ENCODE measurements around the gene TMEM52. TPM values are rescaled to one million over a fixed set of nuclear protein-coding genes. Genes with fewer than 3 reads are reported as not detected.

Gene TMEM52
- total RNA-seq, 1 donor from 2014 or later = 0.92 TPM

DNA sequence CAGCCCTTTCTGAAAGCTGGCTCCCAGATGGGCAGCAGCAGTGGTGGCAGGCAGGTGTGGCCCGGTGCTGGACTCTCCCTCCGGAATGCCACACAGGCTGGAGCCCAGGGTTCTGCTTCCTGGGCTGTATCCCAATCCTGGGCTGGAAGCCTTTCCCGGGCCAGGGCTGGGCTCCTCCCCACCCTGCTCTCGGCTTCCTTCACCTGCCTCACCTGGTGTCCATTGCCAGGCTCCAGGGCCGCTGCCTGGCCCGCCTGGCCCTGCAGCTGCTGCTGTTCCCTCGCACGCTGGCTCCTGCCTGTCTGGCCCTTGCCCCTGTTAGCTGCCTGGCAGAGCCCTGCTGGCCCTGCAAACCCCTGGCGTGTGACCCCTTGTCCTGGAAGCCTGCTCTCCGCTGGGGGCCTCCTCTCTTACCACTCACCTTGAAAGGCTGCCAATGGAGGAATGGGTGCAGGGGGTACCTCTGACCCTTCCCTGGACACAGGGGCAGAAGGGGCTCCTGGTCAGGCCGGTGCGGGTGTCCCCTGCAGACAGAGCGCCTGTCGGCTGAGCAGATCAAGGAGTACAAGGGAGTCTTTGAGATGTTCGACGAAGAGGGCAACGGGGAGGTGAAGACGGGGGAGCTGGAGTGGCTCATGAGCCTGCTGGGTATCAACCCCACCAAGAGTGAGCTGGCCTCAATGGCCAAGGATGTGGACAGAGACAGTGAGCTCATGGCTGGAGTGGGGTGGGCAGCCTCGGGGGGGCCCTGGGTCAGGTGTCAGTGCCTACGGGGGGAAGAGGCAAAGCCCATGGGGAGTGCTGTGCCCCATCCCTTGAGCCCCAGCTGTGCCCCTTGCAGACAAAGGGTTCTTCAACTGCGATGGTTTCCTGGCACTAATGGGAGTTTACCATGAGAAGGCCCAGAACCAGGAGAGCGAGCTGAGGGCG lies 2.9 kb downstream of the TMEM52 start:
- TF ChIP-seq, protein P1, sequence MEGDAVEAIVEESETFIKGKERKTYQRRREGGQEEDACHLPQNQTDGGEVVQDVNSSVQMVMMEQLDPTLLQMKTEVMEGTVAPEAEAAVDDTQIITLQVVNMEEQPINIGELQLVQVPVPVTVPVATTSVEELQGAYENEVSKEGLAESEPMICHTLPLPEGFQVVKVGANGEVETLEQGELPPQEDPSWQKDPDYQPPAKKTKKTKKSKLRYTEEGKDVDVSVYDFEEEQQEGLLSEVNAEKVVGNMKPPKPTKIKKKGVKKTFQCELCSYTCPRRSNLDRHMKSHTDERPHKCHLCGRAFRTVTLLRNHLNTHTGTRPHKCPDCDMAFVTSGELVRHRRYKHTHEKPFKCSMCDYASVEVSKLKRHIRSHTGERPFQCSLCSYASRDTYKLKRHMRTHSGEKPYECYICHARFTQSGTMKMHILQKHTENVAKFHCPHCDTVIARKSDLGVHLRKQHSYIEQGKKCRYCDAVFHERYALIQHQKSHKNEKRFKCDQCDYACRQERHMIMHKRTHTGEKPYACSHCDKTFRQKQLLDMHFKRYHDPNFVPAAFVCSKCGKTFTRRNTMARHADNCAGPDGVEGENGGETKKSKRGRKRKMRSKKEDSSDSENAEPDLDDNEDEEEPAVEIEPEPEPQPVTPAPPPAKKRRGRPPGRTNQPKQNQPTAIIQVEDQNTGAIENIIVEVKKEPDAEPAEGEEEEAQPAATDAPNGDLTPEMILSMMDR (IDR thresholded peaks at IDR 0.05; ENCODE audit: insufficient read depth, low read length, poor library complexity, severe bottlenecking) = no peak
- no peak for DNase-seq (ENCODE audit: low read depth)
- Histone ChIP-seq H3K4me3 (ENCODE audit: low read depth, low read length) (no peak overlapping the region), H3K27me3 (ENCODE audit: control insufficient read depth, insufficient read depth, low read length) (peaks cover 10% of the 10 kb centered on the region), H3K36me3 (ENCODE audit: control insufficient read depth, insufficient read depth, low read length) (no peaks in the 10 kb centered on the region)

DNA sequence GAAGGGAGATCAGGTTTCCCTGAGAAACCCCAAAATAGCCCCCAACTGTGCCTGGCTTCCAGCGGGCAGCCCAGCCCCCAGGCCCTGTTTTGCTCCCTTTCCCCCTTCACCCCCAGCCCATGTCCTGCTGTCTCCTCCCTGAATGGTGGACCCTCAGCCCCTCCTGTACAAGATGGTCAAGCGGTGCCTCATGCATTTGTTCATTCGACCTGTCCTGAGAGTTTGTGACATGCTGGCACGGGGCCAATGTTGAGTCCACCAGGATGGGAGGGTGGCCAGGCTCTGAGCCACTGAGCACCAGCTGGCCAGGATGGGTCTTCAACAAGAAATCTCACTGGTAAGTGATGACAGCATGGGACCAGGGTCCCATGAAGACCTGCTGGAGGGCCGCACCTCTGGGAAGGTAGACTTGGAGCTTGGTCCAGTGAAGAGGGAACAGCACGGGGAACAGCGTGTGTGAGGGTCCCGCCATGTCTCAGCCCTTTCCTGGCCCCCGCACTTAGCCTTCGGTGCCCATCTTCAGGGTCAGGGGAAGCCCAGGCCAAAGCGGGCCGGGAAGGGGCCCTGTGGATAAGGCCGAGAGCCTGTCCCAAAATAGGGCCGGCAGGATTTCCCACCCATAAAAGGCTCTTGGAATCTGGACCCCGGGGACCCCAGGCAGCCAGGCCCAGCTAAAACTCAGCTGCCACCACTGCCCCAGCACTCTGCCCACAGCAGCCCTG lies 3.9 kb downstream of the TMEM52 start, which contains the start of gene CALML6:
Gene CALML6 (plus strand): TSS at position 290 of the 722 bp plus-strand sequence. CDS start 21 bp downstream, at position 311.
- TF ChIP-seq, protein P1 (IDR thresholded peaks at IDR 0.05; ENCODE audit: insufficient read depth, low read length, poor library complexity, severe bottlenecking) = no peak
- no peak within 1 kb of the TSS for H3K4me3 ChIP-seq (ENCODE audit: low read depth, low read length)
- H3K36me3 ChIP-seq (ENCODE audit: control insufficient read depth, insufficient read depth, low read length) = no peaks in the 10 kb centered on the region
- DNase-seq (ENCODE audit: low read depth) = no peak
- peaks cover 10% of the 10 kb centered on the region for H3K27me3 ChIP-seq (ENCODE audit: control insufficient read depth, insufficient read depth, low read length)

DNA sequence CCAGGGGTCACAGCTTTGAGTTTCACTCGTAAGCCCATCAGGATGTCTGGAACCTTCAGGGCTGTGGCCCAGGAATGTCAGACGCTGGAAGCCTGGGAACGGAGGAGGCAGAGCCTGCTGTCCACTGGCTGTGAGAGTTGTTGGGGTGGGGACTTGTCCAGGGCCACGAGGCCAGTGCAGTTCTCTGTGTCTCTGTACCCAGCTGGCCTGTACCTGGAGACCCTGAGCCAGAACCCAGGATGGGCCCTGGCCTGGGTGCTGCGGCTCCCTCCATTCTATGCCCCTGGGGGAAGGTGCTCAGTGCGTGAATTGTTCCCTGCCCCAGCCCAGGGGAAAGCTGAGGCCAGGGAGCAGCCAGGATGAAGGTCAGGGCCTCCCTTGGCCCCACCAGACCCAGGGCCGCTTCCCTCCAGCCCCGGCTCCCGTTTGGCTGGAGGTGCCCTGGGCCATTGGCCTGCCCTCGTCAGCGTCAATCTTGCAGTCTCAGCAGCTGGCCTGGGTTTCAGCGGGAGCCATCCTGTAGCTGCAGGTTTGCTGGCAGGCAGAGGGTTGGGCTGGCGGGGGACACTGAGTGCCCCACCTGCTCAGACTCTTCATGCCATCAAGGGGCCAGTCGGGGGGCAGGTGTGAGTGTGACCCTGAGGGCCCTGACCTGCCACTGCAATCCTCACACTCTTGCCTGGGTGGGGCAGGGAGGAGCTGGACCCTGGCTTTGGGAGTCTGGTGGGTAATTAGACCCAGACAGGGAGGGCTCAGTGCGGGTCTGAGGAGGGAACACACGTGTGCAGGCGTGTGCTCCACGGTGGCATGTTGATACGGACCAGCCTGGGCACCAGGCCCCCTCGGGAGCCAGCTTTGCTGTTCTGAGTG lies 4.7 kb downstream of the TMEM52 start:
- Histone ChIP-seq H3K4me3 (ENCODE audit: low read depth, low read length) (no peak overlapping the region), H3K36me3 (ENCODE audit: control insufficient read depth, insufficient read depth, low read length) (no peaks in the 10 kb centered on the region), H3K27me3 (ENCODE audit: control insufficient read depth, insufficient read depth, low read length) (peaks cover 10% of the 10 kb centered on the region)
- no peak for DNase-seq (ENCODE audit: low read depth)
- TF ChIP-seq, protein P1 (IDR thresholded peaks at IDR 0.05; ENCODE audit: insufficient read depth, low read length, poor library complexity, severe bottlenecking) = no peak

DNA sequence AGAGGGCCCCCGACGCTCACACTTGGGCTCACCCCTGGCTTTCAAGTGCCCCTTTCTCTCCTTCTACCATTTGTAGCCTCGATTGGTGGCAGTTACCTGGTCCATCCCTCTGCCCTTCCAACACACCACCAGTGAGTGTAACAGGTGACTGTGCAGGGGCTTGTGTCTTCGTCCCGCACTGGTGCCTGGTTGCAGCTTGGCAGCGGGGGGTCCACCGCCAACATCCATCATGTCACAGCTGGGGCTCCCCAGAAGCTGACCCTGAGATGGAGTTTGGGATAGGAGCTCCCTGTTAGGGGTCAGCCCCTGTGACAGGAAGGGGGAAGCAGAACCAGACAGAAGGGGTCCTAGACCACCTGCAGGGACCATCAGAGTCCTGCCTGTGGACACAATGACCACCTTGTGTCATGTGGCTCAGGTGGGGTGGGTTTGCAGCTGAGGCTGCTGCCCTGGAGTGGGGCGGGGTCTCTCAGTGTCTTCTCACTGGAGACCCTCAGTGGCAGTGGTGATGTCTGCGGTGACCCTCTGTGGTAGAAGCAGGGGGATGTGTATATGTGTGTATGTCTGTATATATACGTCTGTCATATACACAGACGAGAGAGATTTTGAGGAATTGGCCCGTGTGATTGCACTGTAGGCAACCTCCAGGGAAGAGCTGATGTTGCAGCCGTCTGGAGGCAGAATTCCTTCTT lies 7.6 kb downstream of the TMEM52 start:
- H3K36me3 ChIP-seq (ENCODE audit: control insufficient read depth, insufficient read depth, low read length) = no peaks in the 10 kb centered on the region
- no peak for DNase-seq (ENCODE audit: low read depth)
- H3K4me3 ChIP-seq (ENCODE audit: low read depth, low read length) = no peak overlapping the region
- peaks cover 6% of the 10 kb centered on the region for H3K27me3 ChIP-seq (ENCODE audit: control insufficient read depth, insufficient read depth, low read length)
- TF ChIP-seq, protein P1 (IDR thresholded peaks at IDR 0.05; ENCODE audit: insufficient read depth, low read length, poor library complexity, severe bottlenecking) = no peak

Measured in kidney epithelial cell (primary cell).